GOT3 (cell line): ENCODE results near the gene FBXO39.
"Not testable (repeated sequence)": the region's sequence is repeated elsewhere in the genome, so short reads cannot be mapped to it uniquely, and the experiment has no call there.

Source experiments
- DNase-seq: peaks from one replicate; lab custom pipeline; 2025; ENCODE audit warnings: mixed read lengths; lab: John Stamatoyannopoulos, UW

Gene FBXO39

GRCh38 chr17:6793748-6794493, 17.9 kb downstream of the FBXO39 start:
- no peak for DNase-seq

- DNase-seq: no peak
Observed at GRCh38 chr17:6796017-6796886, 20.2 kb downstream of the FBXO39 start.

GRCh38 chr17:6796887-6797490, 21.0 kb downstream of the FBXO39 start:
- no peak for DNase-seq

GRCh38 chr17:6797718-6798351, 21.8 kb downstream of the FBXO39 start:
- no peak for DNase-seq

- DNase-seq: no peak
Observed at GRCh38 chr17:6799738-6800137, 23.7 kb downstream of the FBXO39 start.

- DNase-seq: no peak
Observed at GRCh38 chr17:6800422-6801027, 24.5 kb downstream of the FBXO39 start.

GRCh38 chr17:6811510-6811909, 35.5 kb downstream of the FBXO39 start:
- DNase-seq: no peak

GRCh38 chr17:6812295-6812694, 36.3 kb downstream of the FBXO39 start:
- DNase-seq: no peak

GRCh38 chr17:6815775-6816174, 39.8 kb downstream of the FBXO39 start:
- no peak for DNase-seq

- not testable (repeated sequence) for DNase-seq
Observed at GRCh38 chr17:6816368-6816767, 40.4 kb downstream of the FBXO39 start.

GRCh38 chr17:6818938-6819337, 42.9 kb downstream of the FBXO39 start:
- no peak for DNase-seq

GRCh38 chr17:6823011-6823442, 47.0 kb downstream of the FBXO39 start:
- DNase-seq: no peak

- DNase-seq: no peak
Observed at GRCh38 chr17:6830383-6830986, 54.5 kb downstream of the FBXO39 start.

- DNase-seq: peak; percentile 47
Observed at GRCh38 chr17:6831661-6832263, 55.7 kb downstream of the FBXO39 start, which contains the start of gene TEKT1. TEKT1 (minus strand) TSS chr17:6831729; CDS start chr17:6830376, 1,353 bp downstream.
